ENCODE data around the gene COLEC11. TPM values are rescaled to one million over a fixed set of nuclear protein-coding genes. Genes with fewer than 3 reads are reported as not detected.

The COLEC11 gene
- total and polyA plus RNA-seq, 12 donors = 16.8 to 155 (median 69.3) TPM

DNA sequence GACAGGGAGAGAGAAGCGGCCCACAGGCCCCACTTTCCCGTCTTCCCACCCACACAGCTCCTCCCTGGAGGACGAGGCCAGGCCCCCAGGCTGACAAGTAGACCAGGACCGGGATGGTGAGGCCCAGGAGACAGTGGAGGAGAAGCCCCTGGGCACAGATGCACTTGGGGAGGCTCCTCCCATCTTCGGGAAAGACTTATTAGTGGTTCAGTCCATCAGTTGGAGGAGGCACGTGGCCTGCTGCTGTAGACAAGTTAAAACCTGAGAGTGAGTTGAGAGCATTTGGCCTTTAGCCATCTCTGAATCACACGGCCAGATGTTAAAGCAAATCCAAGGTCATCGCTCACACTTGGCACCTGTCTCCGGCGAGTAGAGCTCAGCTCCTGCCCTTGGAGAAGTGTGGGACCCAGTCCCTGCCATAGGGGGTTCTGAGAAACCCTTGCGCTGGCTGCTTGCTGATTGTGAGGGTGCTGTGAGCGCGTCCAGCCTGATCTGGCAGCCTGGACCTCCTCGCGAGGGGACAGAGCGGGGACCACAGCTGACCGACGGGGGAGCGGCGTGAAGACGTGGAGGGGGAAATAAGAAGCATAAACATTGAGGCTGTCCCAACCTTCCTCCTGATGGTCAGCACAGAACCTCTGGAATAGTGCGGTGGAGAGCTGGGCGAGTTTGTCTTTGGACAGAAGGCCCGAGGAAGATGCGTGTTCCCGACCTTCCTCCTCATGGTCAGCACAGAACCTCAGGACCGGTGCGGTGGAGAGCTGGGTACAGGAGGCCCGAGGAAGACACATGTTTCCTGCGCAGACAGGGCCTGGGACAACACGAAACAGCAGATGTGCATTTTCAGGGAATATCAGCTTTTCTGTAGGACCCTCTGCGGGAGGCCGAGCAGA lies 38.4 kb downstream of the COLEC11 start:
- DNase-seq = peak; percentile 24 to 71 (median 56)
- no peak for TF ChIP-seq POLR2A (IDR thresholded peaks at IDR 0.05)
- TF ChIP-seq, protein P1, sequence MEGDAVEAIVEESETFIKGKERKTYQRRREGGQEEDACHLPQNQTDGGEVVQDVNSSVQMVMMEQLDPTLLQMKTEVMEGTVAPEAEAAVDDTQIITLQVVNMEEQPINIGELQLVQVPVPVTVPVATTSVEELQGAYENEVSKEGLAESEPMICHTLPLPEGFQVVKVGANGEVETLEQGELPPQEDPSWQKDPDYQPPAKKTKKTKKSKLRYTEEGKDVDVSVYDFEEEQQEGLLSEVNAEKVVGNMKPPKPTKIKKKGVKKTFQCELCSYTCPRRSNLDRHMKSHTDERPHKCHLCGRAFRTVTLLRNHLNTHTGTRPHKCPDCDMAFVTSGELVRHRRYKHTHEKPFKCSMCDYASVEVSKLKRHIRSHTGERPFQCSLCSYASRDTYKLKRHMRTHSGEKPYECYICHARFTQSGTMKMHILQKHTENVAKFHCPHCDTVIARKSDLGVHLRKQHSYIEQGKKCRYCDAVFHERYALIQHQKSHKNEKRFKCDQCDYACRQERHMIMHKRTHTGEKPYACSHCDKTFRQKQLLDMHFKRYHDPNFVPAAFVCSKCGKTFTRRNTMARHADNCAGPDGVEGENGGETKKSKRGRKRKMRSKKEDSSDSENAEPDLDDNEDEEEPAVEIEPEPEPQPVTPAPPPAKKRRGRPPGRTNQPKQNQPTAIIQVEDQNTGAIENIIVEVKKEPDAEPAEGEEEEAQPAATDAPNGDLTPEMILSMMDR (IDR thresholded peaks at IDR 0.05) = no peak
- intact Hi-C loops (cut with DNase I) = no loop called here

DNA sequence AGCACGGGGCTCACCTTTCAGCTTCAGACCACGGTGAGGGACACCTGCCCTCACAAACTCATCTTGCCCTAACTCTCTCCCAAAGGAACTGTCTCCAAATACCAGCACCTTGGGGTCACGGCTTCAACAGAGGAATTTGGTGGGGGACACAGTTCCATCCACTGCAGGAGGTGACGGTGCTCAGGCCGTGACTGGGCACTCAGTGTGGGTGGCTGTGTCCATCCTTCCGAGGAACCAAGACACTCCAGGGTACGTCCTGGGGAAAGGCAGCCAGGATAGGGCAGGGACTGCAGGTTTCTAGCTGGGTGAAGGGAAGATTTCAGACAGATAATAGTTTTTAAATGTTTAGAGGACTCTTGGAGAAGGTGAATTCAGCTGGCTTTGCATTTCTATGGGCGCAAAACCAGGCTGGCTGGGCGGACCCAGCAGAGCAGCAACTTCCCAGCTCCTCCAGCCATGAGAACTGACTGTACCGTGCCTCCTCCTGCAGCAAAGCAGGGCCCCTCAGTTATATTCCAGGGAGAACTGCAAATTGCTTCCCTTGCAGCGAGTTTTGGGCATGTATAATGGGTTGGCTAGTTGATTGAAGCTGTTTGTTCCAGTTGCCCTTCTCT lies 39.2 kb downstream of the COLEC11 start:
- DNase-seq = peak in 2 of 7 donors; percentile 7 to 35
- no peak for TF ChIP-seq POLR2A (IDR thresholded peaks at IDR 0.05)
- TF ChIP-seq, protein P1 (IDR thresholded peaks at IDR 0.05) = no peak
- Histone ChIP-seq H3K4me1 (replicated peaks in 1 of 2) (no peaks in the 10 kb centered on the region), H3K27ac (no peak overlapping the region), H3K27me3 (no peaks in the 10 kb centered on the region), H3K36me3 (replicated peaks in 1 of 2) (no peaks in the 10 kb centered on the region), H3K9me3 (replicated peaks in 1 of 3) (no peaks in the 10 kb centered on the region), H3K4me3 (no peak overlapping the region)
- intact Hi-C loops (cut with DNase I) = no loop called here
- 90 to 93% (median 91%) methylated on average over 10 to 11 of the region's 11 CpGs for WGBS, 4 donors

More for the DNA sequence above, 38.4 kb downstream of the COLEC11 start:
- H3K27ac ChIP-seq = no peak overlapping the region
- no peak overlapping the region for H3K4me3 ChIP-seq
- H3K27me3 ChIP-seq = no peaks in the 10 kb centered on the region
- no peaks in the 10 kb centered on the region for H3K9me3 ChIP-seq (replicated peaks in 1 of 3)
- no peaks in the 10 kb centered on the region for H3K4me1 ChIP-seq (replicated peaks in 1 of 2)
- no peaks in the 10 kb centered on the region for H3K36me3 ChIP-seq (replicated peaks in 1 of 2)
- WGBS, 4 donors = 77 to 80% (median 80%) methylated on average over 29 to 33 of the region's 33 CpGs

- no peak for TF ChIP-seq POLR2A (IDR thresholded peaks at IDR 0.05)
- TF ChIP-seq, protein P1 (IDR thresholded peaks at IDR 0.05) = no peak
- Histone ChIP-seq H3K4me1 (replicated peaks in 1 of 2) (no peaks in the 10 kb centered on the region), H3K27ac (no peak overlapping the region), H3K9me3 (replicated peaks in 1 of 3) (no peaks in the 10 kb centered on the region), H3K4me3 (no peak overlapping the region), H3K27me3 (no peaks in the 10 kb centered on the region), H3K36me3 (replicated peaks in 1 of 2) (no peaks in the 10 kb centered on the region)
- DNase-seq = peak in 2 of 7 donors; percentile 7 to 28
- 83 to 89% (median 84%) methylated on average over 8 to 12 of the region's 12 CpGs for WGBS, 4 donors
- intact Hi-C loops (cut with DNase I) = no loop called here
Observed at GRCh38 chr2:3634596-3635121, 39.7 kb downstream of the COLEC11 start.

Measured in adrenal gland (tissue), 12 donors.